Left ventricle myocardium superior (tissue), 1 donor: Measurements from ENCODE around the gene STK25. TPM values are rescaled to one million over a fixed set of nuclear protein-coding genes. Genes with fewer than 3 reads are reported as not detected.
A peak's percentile ranks its signal among the peaks of the same experiment; 100 is the strongest.
"Not testable (repeated sequence)": the region's sequence is repeated elsewhere in the genome, so short reads cannot be mapped to it uniquely, and the experiment has no call there.

Experiments used
- ATAC-seq: fragments of 200-7000 bp; cut with Tn5 transposase; one replicate; pipeline ENCODE4 v1.9.1; 2020; ENCODE audit warnings: mild to moderate bottlenecking, moderate library complexity
- DNase-seq: peaks from one replicate; pipeline ENCODE4 v3.0.0-alpha.2; 2020
- intact Hi-C: fragments of 100-400 bp; cut with micrococcal nuclease; formaldehyde crosslinking; loops from one replicate; pipeline ENCODE4 v1.11.0; 2022
- total RNA-seq: library from RNA; stranded (reverse); fragmentation: NEBNext Ultra II Directional; extraction: Animal tissue kit (Norgen Biotek cat#: 25700); gene quantifications from one replicate; pipeline ENCODE4 v1.2.1, GENCODE V29; 2021
- donor health status: DM: no; HTN: yes; CAD: no; lungs with severe emphysema.

STK25 gene
- total RNA-seq, 1 donor from 2014 or later = 99.3 TPM

DNA sequence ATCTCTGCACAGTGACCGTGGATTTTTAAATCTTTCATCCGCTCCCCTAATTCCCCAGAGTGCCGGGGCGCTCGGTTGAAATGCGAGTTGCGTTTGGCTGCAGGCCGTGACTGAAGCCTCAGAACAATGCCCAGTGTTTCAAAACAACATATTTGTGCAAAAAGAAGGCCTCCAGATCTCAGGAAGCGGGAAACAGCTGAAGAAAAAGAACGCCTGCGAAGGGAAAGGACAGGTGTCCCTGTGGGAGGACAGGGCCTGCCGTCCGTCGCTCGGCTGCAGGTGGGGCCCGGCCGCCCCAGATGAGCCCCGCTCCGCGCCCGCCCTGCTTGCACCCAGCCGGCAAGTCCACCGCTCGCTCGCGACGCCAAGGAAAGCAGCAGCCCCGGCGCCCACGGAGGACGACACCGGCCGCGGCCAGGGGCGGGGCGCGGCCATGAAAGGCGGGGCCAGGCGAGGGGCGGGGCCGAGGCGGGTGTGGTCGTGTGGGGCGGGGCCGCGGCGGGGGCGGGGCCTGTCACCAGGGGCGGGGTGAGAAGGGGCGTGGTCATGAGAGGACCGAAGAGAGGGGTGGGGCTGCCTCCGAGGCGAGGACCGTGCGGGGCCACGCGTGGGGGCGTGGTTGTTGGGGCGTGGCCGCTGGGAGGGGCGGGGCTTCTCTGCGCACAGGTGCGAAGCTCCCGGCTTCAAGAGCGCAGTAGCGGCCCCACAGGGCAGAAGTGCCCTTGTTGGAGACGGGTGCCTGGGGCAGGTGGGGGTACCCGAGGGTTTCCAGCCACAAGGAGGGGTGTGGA is 32.6 kb upstream of the STK25 start:
- DNase-seq (peak; percentile 65), ATAC-seq (peak; percentile 70)
- intact Hi-C loops = no loop called here

DNA sequence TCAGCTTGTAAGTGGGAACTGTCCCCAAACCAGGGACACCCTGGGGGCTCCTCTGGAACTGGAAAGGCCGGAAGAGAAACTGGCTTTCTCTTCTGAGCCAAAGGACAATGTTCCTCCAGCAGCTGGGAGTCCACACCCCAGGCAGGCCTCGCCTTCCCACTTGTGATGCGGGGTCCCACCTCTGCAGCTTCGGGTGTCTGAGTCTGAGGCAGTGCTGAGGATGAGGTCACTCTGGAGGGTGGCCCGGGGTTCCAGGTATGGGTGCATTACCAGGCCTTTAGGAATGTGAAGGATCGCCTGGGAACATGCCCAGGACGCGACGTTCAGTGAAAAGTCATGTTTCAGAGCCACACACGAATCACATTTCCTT is 32.0 kb upstream of the STK25 start:
- intact Hi-C loops = no loop called here
- peak; percentile 8 for ATAC-seq
- no peak for DNase-seq

DNA sequence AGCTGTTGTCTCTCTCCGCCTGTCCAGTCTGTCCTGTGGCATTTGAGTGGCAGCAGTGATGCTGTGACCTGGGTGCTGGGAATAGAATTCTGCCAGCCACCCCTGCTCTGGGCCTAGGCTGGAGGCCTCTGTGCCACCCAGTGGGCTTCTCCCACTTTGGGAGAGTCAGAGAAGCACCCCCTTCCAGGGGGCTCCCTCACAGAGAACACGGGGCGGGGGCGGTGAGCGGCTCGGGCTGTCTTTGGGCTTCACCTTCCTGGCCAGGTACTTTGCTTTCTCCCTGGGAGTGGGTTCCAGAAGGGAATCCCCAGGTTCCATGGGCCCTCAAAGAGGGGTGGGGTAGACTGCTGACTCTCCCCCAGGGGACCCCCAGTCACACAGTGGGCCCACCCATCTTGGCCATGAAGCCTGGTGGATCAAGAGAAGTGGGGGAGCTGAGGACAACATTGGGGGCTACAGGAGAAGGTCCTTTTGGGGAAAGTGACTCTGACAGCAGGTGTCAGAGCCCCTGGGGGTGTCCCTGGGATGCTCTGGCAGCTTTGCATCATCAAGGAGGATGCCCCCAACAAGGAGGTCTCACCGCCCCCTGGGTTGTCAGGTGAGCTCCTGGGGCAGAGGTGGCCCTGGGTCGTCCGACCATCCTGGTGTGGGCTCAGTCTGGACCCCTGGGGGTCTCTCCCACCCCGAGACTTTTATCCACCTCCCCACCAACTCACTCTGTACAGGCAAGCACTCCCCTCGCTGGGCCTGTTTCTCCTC is 31.4 kb upstream of the STK25 start:
- DNase-seq (no peak), ATAC-seq (no peak)
- intact Hi-C loops = no loop called here

DNA sequence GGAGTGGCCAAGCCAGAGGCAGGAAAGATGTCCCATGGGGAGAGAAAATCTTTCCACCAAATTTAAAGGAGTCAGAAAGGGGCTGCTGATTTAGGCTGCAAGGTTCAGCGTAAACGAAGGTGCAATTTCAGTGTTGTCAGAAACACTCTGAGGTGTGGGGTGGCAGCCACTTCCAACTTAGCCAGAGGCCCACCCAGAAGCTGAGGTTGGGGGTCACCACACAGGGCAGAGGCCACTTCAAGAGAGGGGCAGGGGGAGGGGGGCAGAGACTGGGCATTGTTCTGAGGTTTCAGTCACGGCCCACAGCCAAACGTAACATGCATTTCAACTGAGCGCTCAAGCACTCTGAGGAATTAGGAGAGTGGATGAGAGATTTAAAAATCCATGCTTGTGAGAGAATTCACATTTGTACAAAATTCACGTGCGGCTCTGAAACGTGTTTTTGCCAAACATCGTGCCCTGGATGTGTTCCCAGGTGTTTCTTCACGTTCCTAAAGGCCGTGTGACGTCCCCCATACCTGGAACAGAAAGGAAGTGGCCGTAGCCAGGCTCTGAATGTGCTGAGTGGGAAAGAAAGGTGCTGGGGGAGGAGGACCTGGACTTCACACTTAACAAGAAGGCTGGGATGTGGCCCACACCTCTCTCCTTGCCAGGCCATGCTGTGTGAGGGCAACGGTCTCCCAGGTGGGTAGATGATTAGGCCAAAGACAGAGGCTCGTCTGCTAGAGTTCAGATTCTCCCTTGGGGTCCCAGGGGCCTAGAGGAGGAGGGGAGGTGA is 30.6 kb upstream of the STK25 start:
- ATAC-seq = no peak
- no peak for DNase-seq

DNA sequence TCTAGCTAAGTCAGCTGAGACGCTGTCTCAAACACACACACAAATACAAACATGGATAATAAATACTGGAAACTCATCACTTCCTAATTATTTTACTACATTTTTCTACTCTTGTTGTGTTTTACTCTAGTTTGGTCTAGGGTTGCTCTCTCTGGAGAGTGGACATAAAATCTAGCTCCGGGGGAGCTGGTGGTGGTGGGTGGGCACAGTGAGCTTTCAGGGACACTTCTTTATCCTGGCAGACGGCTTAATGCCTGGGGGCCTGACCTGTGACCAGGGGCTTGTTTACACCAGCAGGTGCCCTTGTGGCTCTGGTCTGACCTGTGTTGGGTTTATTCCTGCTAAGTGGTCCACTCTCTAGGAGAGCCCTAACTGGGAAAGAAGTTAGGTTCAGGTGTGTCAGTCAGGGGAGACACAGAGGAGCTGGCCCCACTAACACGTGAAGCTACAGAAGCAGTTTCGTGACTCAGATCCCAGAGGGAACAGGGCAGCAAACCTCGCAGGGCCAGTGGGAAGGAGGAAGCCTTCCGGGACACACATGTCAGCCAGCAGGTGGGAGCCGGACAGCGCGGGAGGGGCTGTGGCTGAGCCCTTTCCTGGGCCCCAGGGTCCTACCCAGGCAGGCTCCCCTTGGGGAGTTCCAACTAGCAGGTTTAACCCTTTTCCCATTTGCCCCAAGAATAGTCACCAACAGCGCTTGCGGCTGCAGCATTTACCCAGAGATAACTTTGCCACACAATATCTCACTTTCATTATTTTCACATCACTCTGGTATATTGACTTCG is 27.7 kb upstream of the STK25 start:
- ATAC-seq = no peak
- intact Hi-C loops = no loop called here
- DNase-seq = no peak

More for the DNA sequence above, 30.6 kb upstream of the STK25 start:
- intact Hi-C loops = no loop called here

DNA sequence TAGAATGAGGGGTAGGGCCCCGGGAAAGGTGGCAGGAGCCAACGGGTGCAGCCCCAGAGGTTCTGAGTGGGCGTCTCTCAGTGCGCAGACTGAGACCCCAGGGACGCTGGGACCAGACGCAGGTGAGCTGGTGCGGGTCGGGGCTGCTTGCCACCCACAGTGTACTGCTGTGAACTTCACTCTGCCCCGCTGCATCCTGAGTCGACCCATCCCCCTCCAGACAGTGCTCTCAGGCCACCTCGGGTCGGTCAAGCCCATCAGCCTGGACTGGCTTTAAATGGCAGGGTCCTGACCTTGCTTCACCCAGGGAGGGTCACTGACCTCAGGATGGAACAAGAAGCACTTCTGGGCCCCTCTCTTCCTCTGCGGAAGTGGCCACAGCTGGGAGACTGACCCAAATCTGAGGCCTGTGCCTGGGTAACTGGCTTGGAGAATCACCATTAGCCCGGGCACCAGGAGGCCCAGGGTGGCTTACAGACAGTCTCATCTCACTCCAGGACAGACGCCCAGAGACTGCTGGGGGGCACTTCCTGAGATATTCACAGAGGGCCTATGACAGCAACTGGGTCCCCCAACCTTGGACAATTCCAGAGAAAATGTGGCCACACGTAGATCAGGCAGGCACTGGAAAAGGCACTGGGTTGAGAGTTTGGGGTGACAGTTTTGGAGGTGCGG is 26.5 kb upstream of the STK25 start:
- no peak for DNase-seq
- intact Hi-C loops = no loop called here
- ATAC-seq = no peak

DNA sequence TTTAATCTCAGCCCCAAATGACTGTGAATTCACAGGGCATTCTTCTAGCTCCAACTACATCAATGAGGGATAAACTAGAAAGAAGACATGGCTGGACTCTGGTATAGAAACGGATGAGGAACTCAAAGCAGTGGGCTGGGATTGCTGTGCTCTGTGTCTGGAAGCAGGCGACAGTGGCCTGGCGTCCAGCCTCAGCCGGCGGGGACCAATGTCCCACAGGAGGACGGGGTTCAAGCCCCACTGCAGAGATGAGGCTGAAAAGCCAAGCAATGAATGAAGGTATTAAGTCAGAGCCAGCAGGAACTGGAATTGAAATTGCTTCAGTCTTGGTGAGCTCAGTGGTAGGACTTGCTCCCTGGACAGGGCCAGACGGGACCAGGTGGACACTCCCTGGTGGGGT is 25.9 kb upstream of the STK25 start:
- DNase-seq = no peak
- no peak for ATAC-seq
- intact Hi-C loops = no loop called here

DNA sequence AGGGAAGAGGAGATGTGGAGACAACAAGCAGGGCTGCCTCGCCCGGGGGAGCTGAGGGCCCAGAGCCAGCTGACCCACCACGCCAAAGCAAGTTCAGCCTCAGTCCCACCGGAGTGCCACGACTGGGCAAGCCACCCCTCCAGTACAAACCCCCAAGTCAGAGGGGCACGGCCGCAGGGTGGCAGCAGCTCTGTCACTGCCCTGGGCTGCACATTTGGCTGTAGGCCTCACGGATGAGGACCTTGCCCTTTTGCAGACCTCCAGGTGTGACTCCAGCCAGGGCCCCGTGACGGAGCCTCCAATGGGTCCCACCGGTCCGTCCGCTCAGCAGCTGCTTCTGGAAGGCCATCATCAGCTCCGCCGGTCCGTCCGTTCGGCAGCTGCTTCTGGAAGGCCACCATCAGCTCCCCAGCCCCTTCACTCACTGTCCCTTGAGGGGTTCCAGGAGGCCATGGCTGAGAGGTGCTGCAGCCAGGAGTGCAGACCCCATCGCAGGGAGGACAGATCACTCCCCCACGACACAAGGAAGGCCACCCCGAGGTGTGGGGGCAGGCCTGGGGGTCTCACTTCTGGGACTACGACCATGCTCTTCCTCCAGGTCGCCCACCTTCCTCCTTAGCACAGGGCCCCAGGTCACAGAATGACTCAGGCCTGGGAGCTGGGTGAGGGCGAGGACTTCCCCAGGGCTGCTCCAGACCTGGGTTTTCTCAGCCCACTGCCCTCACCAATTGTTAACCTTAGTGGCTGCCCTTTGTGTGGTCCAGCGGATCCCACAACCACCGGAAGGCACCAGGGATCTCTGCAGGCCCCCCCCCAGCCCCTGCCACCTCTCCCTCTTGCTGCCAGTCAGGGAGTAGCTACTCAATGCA is 24.6 kb upstream of the STK25 start:
- ATAC-seq (no peak), DNase-seq (no peak)
- intact Hi-C loops = no loop called here

DNA sequence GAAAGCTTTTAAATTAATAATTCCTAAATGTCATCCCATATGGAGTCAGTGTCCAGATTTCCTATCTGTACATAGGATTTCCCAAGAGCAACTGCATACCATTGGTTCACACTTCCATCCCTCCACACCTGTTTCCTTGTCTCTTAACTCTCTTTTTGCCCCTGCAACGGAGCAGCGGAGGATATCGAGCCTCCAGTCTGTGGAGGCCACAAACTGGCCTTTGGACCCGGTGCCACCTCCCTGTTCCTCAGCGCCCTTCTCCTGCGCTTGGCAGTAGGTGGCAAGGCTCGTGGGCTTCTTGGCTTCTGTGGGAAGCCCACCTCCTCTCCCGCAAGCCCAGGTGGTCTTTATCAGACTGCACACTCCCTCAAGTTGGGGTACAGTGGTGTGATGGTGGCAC is 23.8 kb upstream of the STK25 start:
- DNase-seq (no peak), ATAC-seq (no peak)
- intact Hi-C loops = no loop called here

DNA sequence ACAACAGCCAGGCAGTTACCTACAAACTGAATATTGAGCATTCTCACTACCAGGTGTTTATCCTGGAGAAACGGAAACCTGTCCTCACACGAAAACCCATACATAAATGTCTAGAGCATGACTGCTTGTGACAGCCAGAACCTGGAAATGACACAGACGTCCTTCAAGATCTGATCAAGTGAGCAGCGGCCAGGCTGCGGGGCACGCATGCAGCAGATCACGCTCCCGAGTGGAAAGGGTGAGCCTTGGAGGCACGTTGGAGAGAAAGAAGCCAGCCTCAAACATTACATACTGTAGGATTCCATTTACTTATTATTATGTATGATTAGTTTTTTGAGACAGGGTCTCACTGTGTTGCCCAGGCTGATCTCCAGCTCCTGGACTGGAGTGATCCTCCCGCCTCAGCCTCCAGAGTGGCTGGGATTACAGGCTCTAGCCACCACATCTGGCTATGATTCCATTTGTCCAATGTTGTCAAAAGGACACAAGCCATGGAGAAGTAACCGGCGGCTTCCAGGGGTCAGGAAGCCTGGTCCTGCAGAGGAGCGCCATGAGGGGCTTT is 22.9 kb upstream of the STK25 start:
- ATAC-seq = no peak

DNA sequence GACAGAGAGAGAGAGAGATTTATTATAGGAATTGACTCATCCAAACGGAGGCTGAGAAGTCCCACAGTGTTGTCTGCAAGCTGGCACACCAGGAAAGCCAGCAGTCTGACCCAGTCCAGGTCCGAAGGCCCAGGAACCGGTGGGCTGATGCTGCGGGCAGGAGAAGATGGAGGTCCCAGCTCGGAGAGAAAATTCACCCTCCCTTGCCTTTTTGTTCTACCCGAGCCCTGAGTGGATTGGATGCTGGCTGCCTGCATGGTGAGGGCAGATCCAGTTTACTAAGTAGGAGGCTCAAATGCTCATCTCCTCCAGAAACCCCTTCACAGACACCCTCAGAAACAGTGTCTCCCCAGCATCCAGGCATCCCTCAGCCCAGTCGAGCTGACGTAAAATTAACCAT is 22.2 kb upstream of the STK25 start:
- no peak for ATAC-seq
- DNase-seq = no peak

More for the DNA sequence above, 22.9 kb upstream of the STK25 start:
- intact Hi-C loops = no loop called here
- no peak for DNase-seq

DNA sequence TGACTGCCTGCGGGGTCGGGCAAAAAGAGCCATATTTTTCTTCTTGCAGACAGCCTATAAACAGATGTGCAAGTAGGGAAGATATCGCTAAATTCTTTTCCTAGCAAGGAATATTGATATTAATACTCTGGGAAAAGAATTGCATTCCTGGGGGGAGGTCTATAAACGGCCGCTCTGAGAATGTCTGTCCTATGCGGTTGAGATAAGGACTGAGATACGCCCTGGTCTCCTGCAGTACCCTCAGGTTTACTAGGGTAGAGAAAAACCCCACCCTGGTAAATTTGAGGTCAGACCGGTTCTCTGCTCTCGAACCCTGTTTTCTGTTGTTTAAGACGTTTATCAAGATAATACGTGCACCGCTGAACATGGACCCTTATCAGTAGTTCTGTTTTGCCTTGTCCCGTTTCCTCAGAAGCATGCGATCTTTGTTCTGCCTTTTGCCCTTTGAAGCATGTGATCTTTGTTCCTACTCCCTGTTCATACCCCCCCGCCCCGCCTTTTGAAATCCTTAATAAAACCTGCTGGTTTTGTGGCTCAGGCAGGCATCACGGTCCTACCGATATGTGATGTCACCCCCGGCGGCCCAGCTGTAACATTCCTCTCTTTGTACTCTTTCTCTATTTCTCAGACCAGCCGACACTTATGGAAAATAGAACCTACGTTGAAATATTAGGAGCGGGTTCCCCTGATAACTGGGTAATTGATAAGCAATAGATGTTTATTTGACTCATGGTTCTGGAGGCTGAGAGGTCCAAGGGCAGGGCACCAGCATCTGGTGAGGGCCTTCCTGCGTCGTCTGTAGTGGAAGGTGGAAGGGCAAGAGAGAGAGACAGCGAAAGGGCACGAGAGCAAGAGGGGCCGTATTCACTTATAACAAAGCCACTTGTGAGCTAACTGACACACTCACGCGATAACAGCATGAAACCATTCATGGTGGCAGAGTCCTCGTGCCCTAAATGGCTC is 17.7 kb upstream of the STK25 start:
- ATAC-seq, DNase-seq, intact Hi-C loops: not testable (repeated sequence)

More for the DNA sequence above, 22.2 kb upstream of the STK25 start:
- intact Hi-C loops = no loop called here

DNA sequence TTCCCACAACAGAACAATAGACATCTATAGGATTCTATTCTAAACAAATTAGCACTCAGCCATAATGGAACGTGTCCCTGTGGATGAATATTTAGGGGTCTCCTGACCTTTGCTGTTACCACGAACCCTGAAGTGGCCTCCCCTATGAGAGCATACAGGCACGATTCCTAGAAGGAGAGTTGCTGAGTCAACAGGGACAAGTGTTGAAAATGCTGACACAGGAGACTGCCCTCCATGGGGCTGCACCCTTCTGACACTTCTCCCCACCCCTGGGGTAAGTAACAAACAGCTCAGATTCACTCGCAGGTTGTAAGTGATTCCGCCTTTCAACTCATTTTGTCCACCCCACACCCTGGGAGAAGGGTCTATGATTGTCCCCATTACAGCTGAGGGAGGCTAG is 14.1 kb upstream of the STK25 start:
- DNase-seq (no peak), ATAC-seq (no peak)
- intact Hi-C loops = no loop called here

DNA sequence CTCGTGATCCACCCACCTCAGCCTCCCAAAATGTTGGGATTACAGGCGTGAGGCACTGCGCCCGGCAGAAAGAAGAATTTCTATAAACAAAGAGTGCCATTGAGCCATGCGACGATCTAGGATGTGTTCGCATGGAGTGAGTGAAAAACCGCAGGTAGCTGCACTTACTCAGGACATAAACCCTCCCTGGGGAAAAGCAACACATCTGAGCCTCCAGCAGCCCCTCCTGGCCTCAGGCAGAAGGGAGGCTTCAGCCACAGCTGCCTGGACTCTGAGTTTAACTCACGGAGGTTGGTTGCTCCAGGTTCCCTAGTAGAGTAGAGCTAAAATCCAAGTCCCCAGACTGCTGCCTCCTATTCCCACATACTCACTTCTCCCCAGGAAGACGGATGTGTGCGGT is 11.3 kb upstream of the STK25 start:
- intact Hi-C loops = no loop called here
- ATAC-seq (no peak), DNase-seq (no peak)

DNA sequence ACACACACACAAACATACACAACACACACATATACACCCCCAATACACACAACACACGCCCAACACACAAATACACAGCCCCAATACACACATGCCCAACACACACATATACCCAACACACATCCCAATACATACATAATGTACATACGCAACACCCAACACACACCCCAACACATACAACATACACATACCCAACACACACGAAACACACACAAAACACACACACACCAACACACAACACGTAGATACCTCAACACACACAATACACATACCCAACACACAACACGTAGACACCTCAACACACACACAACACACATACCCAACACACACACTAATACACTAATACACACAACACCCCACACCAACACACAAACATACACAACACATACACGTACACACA is 8.9 kb upstream of the STK25 start:
- ATAC-seq = no peak
- intact Hi-C loops = no loop called here
- no peak for DNase-seq

DNA sequence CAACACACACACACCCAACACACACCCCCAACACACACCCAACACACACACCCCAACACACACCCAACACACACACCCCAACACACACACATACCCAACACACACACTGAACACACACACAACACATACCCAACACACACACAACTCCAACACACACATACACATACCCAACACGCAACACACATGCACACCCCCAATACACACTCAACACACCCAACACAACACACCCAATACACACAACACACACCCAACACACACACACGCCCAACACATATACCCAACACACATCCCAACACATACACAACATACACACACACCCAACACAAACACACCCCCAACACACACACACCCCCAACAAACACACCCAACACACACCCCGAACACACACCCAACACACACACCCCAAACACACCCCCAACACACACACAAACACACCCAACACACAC is 8.2 kb upstream of the STK25 start:
- ATAC-seq = no peak
- DNase-seq = no peak
- intact Hi-C loops = no loop called here
